ENCODE results near the gene DDI2.

- TF ChIP-seq CTCF (IDR thresholded peaks at IDR 0.05; ENCODE audit: low read depth, low read length, missing input control) (no peak), ATF3 (IDR thresholded peaks at IDR 0.05) (no peak), SP1 (IDR thresholded peaks at IDR 0.05) (no peak), JUND (IDR thresholded peaks at IDR 0.05) (no peak), MAX (IDR thresholded peaks at IDR 0.05) (no peak), REST (IDR thresholded peaks at IDR 0.05) (no peak), EGR1 (IDR thresholded peaks at IDR 0.05; ENCODE audit: low read depth in 2 of 2) (no peak), RAD21 (IDR thresholded peaks at IDR 0.05) (no peak), RXRA (IDR thresholded peaks at IDR 0.05) (no peak), TAF1 (conservative IDR thresholded peaks at IDR 0.05) (no peak), YY1 (IDR thresholded peaks at IDR 0.05) (no peak), HNF4G (IDR thresholded peaks at IDR 0.05) (no peak)
Measured at GRCh38 chr1:15712168-15712567, 94.9 kb downstream of the DDI2 start.
